AG10803 (cell line): ENCODE measurements around the gene SEPHS2.

Experiments used
- DNase-seq: peaks from one replicate; pipeline ENCODE4 v3.0.0; 2010; ENCODE audit warnings: low read depth
- H3K4me3 ChIP-seq: 2 replicates; pipeline ENCODE4 v1.5.1; 2011; ENCODE audit warnings: mild to moderate bottlenecking, low read length, control low read depth
- CTCF ChIP-seq: conservative IDR thresholded peaks from 2 replicates; pipeline ENCODE4 v1.5.1; 2011; ENCODE audit warnings: mild to moderate bottlenecking, low read length, control low read depth, inconsistent platforms

The SEPHS2 gene

GRCh38 chr16:30439720-30440348, 5.8 kb downstream of the SEPHS2 start:
- no peak for DNase-seq
- TF ChIP-seq CTCF, result no peak
- no peak overlapping the region for H3K4me3 ChIP-seq

DNA sequence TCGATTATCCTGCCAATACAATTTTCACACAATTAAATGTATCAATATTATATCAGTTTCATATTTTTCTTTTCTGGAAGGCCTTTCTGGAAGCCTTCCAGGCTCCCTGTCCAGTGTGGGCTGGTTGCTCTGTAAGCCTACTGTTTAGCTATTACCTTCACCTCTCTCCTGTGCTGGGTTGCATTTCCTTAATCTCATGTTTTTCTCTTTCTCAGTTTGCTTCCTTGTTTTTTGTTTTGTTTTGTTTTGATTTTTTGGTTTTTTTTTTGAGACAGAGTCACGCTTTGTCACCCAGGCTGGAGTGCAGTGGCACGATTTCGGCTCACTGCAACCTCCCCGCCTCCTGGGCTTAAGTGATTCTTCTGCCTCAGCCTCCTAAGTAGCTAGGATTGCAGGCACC, 6.8 kb downstream of the SEPHS2 start:
- no peak for DNase-seq
- TF ChIP-seq CTCF, result no peak
- H3K4me3 ChIP-seq, result no peak overlapping the region

- DNase-seq, result no peak
- TF ChIP-seq CTCF, result no peak
- H3K4me3 ChIP-seq, result no peak overlapping the region
Measured at GRCh38 chr16:30437511-30438046, 8.1 kb downstream of the SEPHS2 start.

- TF ChIP-seq CTCF, result no peak
- DNase-seq, result no peak
- H3K4me3 ChIP-seq, result no peak overlapping the region
Measured at GRCh38 chr16:30434852-30435251, 10.8 kb downstream of the SEPHS2 start.

DNA sequence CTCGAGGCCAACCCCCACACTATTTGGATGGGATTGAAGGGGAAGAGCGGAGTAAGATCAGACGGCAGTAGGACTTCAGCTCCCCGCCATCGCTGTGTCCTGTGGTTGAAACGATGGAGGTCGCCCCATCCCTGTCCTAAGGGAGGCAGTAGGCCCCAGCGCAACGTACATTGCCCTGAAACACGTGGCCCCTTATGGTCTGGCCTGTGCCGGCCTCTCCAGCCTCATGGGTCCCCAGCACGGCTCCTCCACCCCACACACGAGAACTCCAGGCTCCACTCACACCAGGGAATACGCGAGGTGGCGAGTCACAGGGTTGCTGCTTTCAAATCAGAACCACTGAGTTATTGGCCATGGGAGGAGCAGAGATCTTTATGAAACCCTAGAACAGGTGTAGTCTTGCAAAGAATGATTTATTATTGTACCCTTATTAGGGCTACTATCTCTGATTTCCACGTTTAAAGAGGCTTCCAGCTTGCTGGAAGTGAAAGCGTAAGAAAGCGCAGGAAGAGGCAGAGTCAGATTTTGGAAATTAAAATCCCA, 15.2 kb downstream of the SEPHS2 start:
- DNase-seq, result no peak
- H3K4me3 ChIP-seq, result peak overlapping the region; percentile 89
- no peak for TF ChIP-seq CTCF

DNA sequence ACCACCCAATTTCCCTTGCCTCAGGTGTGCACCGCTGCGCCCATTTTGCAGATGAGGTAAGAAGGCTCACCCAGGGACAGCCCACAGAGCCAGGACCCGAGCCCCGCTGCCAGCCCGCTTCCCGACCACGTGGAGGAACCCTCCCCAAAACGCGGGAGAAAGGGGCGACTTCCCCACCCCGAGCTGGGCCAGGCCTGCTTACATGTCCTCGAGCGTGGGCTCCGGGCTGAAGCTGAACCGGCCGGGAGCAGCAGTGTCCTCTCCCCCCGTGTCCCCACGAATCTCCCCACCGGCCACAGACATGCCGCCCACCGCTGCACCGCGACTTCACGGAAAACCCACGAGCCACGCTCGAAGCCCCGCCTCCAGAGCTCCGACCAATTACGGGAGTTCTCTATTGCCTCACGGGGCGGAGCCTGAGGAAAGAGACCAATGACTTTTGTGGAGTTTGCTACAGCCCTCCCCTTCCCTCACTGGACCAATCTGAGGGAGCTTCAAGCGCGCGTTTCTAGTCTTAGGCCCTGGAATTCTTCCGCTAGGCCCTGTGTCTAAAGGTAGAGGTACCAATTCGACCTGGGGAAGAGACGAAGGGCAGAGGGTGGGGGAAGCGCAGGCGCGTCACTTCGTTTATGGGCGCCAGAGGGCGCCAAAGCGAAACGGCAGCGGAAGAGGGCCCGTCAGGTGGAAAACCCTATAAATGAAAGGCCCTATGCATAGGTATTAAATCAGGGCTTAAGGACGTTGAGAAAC, 15.8 kb downstream of the SEPHS2 start, which contains the start of gene DCTPP1:
Gene DCTPP1 (minus strand): TSS at position 353 of the 750 bp plus-strand sequence. CDS start 50 bp downstream, at position 303.
- DNase-seq, result peak; percentile 96
- peak; percentile 63 for TF ChIP-seq CTCF
- H3K4me3 ChIP-seq, result peak within 1 kb of the TSS; percentile 89

GRCh38 chr16:30429418-30429677, 16.3 kb downstream of the SEPHS2 start:
- H3K4me3 ChIP-seq, result peak overlapping the region; percentile 89
- DNase-seq, result no peak
- TF ChIP-seq CTCF, result no peak
